Neural progenitor cell (in vitro differentiated cells): ENCODE results near the gene ZNF124. TPM values are rescaled to one million over a fixed set of nuclear protein-coding genes. Genes with fewer than 3 reads are reported as not detected.
"Not testable (repeated sequence)": the region's sequence is repeated elsewhere in the genome, so short reads cannot be mapped to it uniquely, and the experiment has no call there.

Experiments used
- DNase-seq: peaks from one replicate; pipeline ENCODE4 v3.0.0-alpha.2; 2016; ENCODE audit warnings: low spot score
- H2AFZ ChIP-seq: fragments of 200-600 bp; sonication (generic); replicated peaks from 2 replicates; pipeline ENCODE4 v1.6.1; 2016; ENCODE audit warnings: antibody characterized with exemption
- H3F3A ChIP-seq: fragments of 200-600 bp; sonication (generic); 2 replicates; pipeline ENCODE4 v1.6.1; 2016; ENCODE audit warnings: antibody characterized with exemption, low read depth
- H3K27ac ChIP-seq: fragments of 200-600 bp; sonication (generic); 2 replicates; pipeline ENCODE4 v1.5.1; 2016; ENCODE audit warnings: mild to moderate bottlenecking
- H3K27me3 ChIP-seq: fragments of 200-600 bp; sonication (generic); 2 replicates; pipeline ENCODE4 v1.6.1; 2016; ENCODE audit warnings: mild to moderate bottlenecking, moderate library complexity
- H3K36me3 ChIP-seq: fragments of 200-600 bp; sonication (generic); 2 replicates; pipeline ENCODE4 v1.5.1; 2016
- H3K4me1 ChIP-seq: fragments of 200-600 bp; sonication (generic); 2 replicates; pipeline ENCODE4 v1.6.1; 2016; ENCODE audit warnings: mixed run types
- H3K4me2 ChIP-seq: fragments of 200-600 bp; sonication (generic); 2 replicates; pipeline ENCODE4 v1.6.1; 2016
- H3K4me3 ChIP-seq: fragments of 200-600 bp; sonication (generic); 2 replicates; pipeline ENCODE4 v1.5.1; 2016
- H3K79me2 ChIP-seq: fragments of 200-600 bp; sonication (generic); 2 replicates; pipeline ENCODE4 v1.6.1; 2016; ENCODE audit warnings: low read depth
- H3K9ac ChIP-seq: fragments of 200-600 bp; sonication (generic); 2 replicates; pipeline ENCODE4 v1.6.1; 2016
- H3K9me3 ChIP-seq: fragments of 200-600 bp; sonication (generic); 2 replicates; pipeline ENCODE4 v1.5.1; 2016; ENCODE audit warnings: low read depth
- H4K20me1 ChIP-seq: fragments of 200-600 bp; sonication (generic); 2 replicates; pipeline ENCODE4 v1.6.1; 2016; ENCODE audit warnings: low read depth
- H3K27ac Mint-ChIP-seq: 3 replicates; pipeline ENCODE4 v1.8.0; 2021; ENCODE audit warnings: mixed read lengths
- H3K27me3 Mint-ChIP-seq: 2 replicates; pipeline ENCODE4 v1.8.0; 2022; ENCODE audit warnings: low read depth, mild to moderate bottlenecking, inconsistent platforms, moderate library complexity, mixed read lengths; ENCODE audit not compliant: insufficient read depth
- H3K36me3 Mint-ChIP-seq: 3 replicates; pipeline ENCODE4 v1.8.0; 2021; ENCODE audit warnings: mixed read lengths
- H3K4me1 Mint-ChIP-seq: 3 replicates; pipeline ENCODE4 v1.8.0; 2021; ENCODE audit warnings: mixed read lengths
- H3K4me3 Mint-ChIP-seq: 3 replicates; pipeline ENCODE4 v1.8.0; 2021; ENCODE audit warnings: mild to moderate bottlenecking, moderate library complexity, mixed read lengths
- H3K9me3 Mint-ChIP-seq: 3 replicates; pipeline ENCODE4 v1.8.0; 2020; ENCODE audit warnings: mixed read lengths
- CTCF ChIP-seq: fragments of 200-600 bp; sonication (generic); IDR thresholded peaks from 2 replicates; pipeline ENCODE4 v1.5.1; 2017; ENCODE audit warnings: antibody characterized with exemption, mild to moderate bottlenecking
- EZH2 ChIP-seq: fragments of 200-600 bp; sonication (generic); IDR thresholded peaks from 2 replicates; pipeline ENCODE4 v1.6.1; 2017; ENCODE audit warnings: antibody characterized with exemption, mild to moderate bottlenecking, moderate library complexity
- EZH2phosphoT487 ChIP-seq: fragments of 200-600 bp; sonication (generic); IDR thresholded peaks from 2 replicates; pipeline ENCODE4 v1.6.1; 2017; ENCODE audit warnings: antibody characterized with exemption
- total RNA-seq: library from RNA; depleted of rRNA; stranded (reverse); fragments of >200 nt; gene quantifications from 2 replicates; pipeline ENCODE4 v1.2.3, GENCODE V29; 2015; ENCODE audit warnings: low replicate concordance

The ZNF124 gene
- total RNA-seq, 1 donor from 2014 or later = 129 TPM

GRCh38 chr1:247173431-247173830, 1.6 kb upstream of the ZNF124 start:
- no peaks in the 10 kb centered on the region for H3K4me1 ChIP-seq
- DNase-seq = no peak
- H3K9ac ChIP-seq = no peak overlapping the region
- no peaks in the 10 kb centered on the region for H4K20me1 ChIP-seq
- peaks cover 15% of the 10 kb centered on the region for H3K36me3 Mint-ChIP-seq
- no peaks in the 10 kb centered on the region for H3K27me3 Mint-ChIP-seq
- no peak overlapping the region for H3K4me2 ChIP-seq
- peaks cover 3% of the 10 kb centered on the region for H3F3A ChIP-seq
- TF ChIP-seq EZH2phosphoT487 (no peak), EZH2 (no peak), CTCF (no peak)
- H3K9me3 ChIP-seq = no peaks in the 10 kb centered on the region
- H3K4me3 Mint-ChIP-seq = no peak overlapping the region
- no peak overlapping the region for H3K27ac ChIP-seq
- no peak overlapping the region for H3K27ac Mint-ChIP-seq
- peaks cover 13% of the 10 kb centered on the region for H3K27me3 ChIP-seq
- peaks cover 10% of the 10 kb centered on the region for H3K79me2 ChIP-seq
- peaks cover 16% of the 10 kb centered on the region for H3K9me3 Mint-ChIP-seq
- no peaks in the 10 kb centered on the region for H3K4me1 Mint-ChIP-seq
- no peaks in the 10 kb centered on the region for H3K36me3 ChIP-seq
- no peak overlapping the region for H3K4me3 ChIP-seq
- no peak overlapping the region for H2AFZ ChIP-seq

GRCh38 chr1:247172996-247173395, 1.2 kb upstream of the ZNF124 start:
- Histone ChIP-seq H4K20me1 (no peaks in the 10 kb centered on the region), H3K27me3 (peaks cover 13% of the 10 kb centered on the region), H3K4me2 (no peak overlapping the region), H3K79me2 (peaks cover 15% of the 10 kb centered on the region), H3K9me3 (no peaks in the 10 kb centered on the region), H3F3A (peaks cover 3% of the 10 kb centered on the region), H3K36me3 (no peaks in the 10 kb centered on the region), H3K27ac (no peak overlapping the region), H2AFZ (no peak overlapping the region), H3K9ac (no peak overlapping the region), H3K4me1 (no peaks in the 10 kb centered on the region), H3K4me3 (no peak overlapping the region)
- no peak for DNase-seq
- peaks cover 16% of the 10 kb centered on the region for H3K36me3 Mint-ChIP-seq
- H3K27me3 Mint-ChIP-seq = no peaks in the 10 kb centered on the region
- TF ChIP-seq CTCF (no peak), EZH2 (no peak), EZH2phosphoT487 (no peak)
- H3K9me3 Mint-ChIP-seq = peaks cover 17% of the 10 kb centered on the region
- no peak overlapping the region for H3K4me3 Mint-ChIP-seq
- H3K27ac Mint-ChIP-seq = no peak overlapping the region
- no peaks in the 10 kb centered on the region for H3K4me1 Mint-ChIP-seq

GRCh38 chr1:247171443-247171842, 377 bp downstream of the ZNF124 start:
- Histone ChIP-seq H3K27me3 (peaks cover 13% of the 10 kb centered on the region), H3K79me2 (peaks cover 30% of the 10 kb centered on the region)
- not testable (repeated sequence) for H3K27me3 Mint-ChIP-seq, H3K4me1 Mint-ChIP-seq, H3K4me1 ChIP-seq, H3F3A ChIP-seq, H3K4me2 ChIP-seq, H3K9me3 ChIP-seq, H4K20me1 ChIP-seq, H3K9ac ChIP-seq, H3K4me3 Mint-ChIP-seq, H3K27ac ChIP-seq, DNase-seq, H2AFZ ChIP-seq, H3K27ac Mint-ChIP-seq, H3K36me3 ChIP-seq, H3K4me3 ChIP-seq
- Mint-ChIP-seq H3K36me3 (peaks cover 32% of the 10 kb centered on the region), H3K9me3 (peaks cover 32% of the 10 kb centered on the region)

- peaks cover 2% of the 10 kb centered on the region for H3K27me3 Mint-ChIP-seq
- Histone ChIP-seq H4K20me1 (peaks cover 6% of the 10 kb centered on the region), H3K4me2 (no peak overlapping the region), H3K9ac (no peak overlapping the region), H3K4me3 (no peak overlapping the region), H3K27me3 (no peaks in the 10 kb centered on the region), H3K4me1 (no peaks in the 10 kb centered on the region), H3F3A (peaks cover 3% of the 10 kb centered on the region), H3K36me3 (peaks cover 30% of the 10 kb centered on the region), H3K79me2 (peaks cover 88% of the 10 kb centered on the region), H3K9me3 (peaks cover 47% of the 10 kb centered on the region), H3K27ac (no peak overlapping the region), H2AFZ (no peak overlapping the region)
- H3K9me3 Mint-ChIP-seq = peaks cover 77% of the 10 kb centered on the region
- no peak for DNase-seq
- no peak overlapping the region for H3K27ac Mint-ChIP-seq
- TF ChIP-seq EZH2 (no peak), CTCF (no peak), EZH2phosphoT487 (no peak)
- peaks cover 61% of the 10 kb centered on the region for H3K36me3 Mint-ChIP-seq
- no peaks in the 10 kb centered on the region for H3K4me1 Mint-ChIP-seq
- no peak overlapping the region for H3K4me3 Mint-ChIP-seq
These were observed 6.1 kb downstream of the ZNF124 start for GRCh38 chr1:247165674-247166073.
